ENCODE measurements around the gene SLC27A4. TPM values are rescaled to one million over a fixed set of nuclear protein-coding genes. Genes with fewer than 3 reads are reported as not detected.

The SLC27A4 gene
- total and polyA plus RNA-seq, 2 donors (not counting 1 experiment from before 2014, with no cell fraction given): 10.0 to 12.9 TPM

DNA sequence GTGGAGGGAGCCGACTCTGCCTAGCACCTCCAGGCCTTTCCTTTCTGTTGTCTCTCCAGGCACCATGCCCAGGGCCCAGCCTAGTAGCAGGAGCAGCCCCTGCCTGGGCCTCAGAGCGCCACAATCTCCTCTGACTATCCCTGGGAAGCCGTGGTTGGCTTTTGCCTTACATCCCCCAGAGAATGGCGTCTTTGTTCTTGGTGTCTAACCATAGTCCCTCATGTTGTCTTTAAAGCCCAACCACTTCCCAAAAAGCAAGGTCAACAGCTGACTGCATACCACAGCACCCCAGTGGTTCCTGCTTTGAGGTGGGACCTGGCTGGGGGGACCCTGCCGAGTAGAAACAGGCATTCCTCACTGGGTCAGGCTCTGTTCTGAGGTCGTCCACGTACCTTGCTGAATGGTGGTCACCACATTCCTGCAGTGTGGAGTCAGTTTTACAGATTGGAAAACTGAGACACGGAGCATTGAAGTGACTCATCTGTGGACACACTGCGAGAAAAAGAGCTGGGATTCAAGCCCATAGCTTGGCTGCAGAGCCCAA is 66.6 kb downstream of the SLC27A4 start:
- TF ChIP-seq, protein P1, sequence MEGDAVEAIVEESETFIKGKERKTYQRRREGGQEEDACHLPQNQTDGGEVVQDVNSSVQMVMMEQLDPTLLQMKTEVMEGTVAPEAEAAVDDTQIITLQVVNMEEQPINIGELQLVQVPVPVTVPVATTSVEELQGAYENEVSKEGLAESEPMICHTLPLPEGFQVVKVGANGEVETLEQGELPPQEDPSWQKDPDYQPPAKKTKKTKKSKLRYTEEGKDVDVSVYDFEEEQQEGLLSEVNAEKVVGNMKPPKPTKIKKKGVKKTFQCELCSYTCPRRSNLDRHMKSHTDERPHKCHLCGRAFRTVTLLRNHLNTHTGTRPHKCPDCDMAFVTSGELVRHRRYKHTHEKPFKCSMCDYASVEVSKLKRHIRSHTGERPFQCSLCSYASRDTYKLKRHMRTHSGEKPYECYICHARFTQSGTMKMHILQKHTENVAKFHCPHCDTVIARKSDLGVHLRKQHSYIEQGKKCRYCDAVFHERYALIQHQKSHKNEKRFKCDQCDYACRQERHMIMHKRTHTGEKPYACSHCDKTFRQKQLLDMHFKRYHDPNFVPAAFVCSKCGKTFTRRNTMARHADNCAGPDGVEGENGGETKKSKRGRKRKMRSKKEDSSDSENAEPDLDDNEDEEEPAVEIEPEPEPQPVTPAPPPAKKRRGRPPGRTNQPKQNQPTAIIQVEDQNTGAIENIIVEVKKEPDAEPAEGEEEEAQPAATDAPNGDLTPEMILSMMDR (IDR thresholded peaks at IDR 0.05): no peak
- no peak for TF ChIP-seq EZH2 (IDR thresholded peaks at IDR 0.05; ENCODE audit: borderline replicate concordance, insufficient read depth, low read depth, low read length, poor library complexity, severe bottlenecking)
- no peak overlapping the region for H3K4me2 ChIP-seq (replicated peaks; ENCODE audit: low read depth, low read length, poor library complexity, severe bottlenecking)
- WGBS (ENCODE audit: insufficient coverage): 76% methylated on average over 9 of the region's 9 CpGs
- DNase-seq (no peak), ATAC-seq (ENCODE audit: low read depth) (no peak)
- H4K20me1 ChIP-seq (ENCODE audit: control insufficient read depth, insufficient read depth, low read length, poor library complexity, severe bottlenecking): no peaks in the 10 kb centered on the region
- H3K4me1 ChIP-seq (ENCODE audit: control insufficient read depth in 2 of 2, insufficient read depth in 2 of 2, low read length in 2 of 2): no peaks in the 10 kb centered on the region
- Mint-ChIP-seq H3K4me1 (no peaks in the 10 kb centered on the region), H3K9me3 (ENCODE audit: insufficient read depth) (no peaks in the 10 kb centered on the region), H3K4me3 (no peak overlapping the region), H3K27ac (no peak overlapping the region), H3K27me3 (peaks cover 32% of the 10 kb centered on the region)
- ChIA-PET POLR2A (no interaction called here), CTCF (no interaction called here)
- H3K27me3 ChIP-seq (replicated peaks in 1 of 4; ENCODE audit: control extremely low read depth in 1 of 4, control insufficient read depth in 3 of 4, insufficient read depth in 4 of 4, low read length in 3 of 4): peaks cover 0 to 30% (median 3%) of the 10 kb centered on the region in 4 experiments
- H3K79me2 ChIP-seq (ENCODE audit: control insufficient read depth, insufficient read depth, low read length): no peaks in the 10 kb centered on the region
- intact Hi-C loops (cut with micrococcal nuclease): no loop called here
- no peak overlapping the region for H3K9ac ChIP-seq (ENCODE audit: low read length)
- no peaks in the 10 kb centered on the region for H3K9me3 ChIP-seq (ENCODE audit: control extremely low read depth in 1 of 3, control insufficient read depth in 2 of 3, insufficient read depth in 1 of 3, low read length in 2 of 3)
- H3K4me3 ChIP-seq (ENCODE audit: control extremely low read depth in 1 of 5, extremely low read depth in 1 of 5, insufficient read depth in 1 of 5, low read depth in 2 of 5, low read length in 4 of 5): no peak overlapping the region
- H3K27ac ChIP-seq (ENCODE audit: low read length in 2 of 2): no peak overlapping the region
- H2AFZ ChIP-seq (ENCODE audit: insufficient read depth, low read depth, low read length, poor library complexity, severe bottlenecking): no peak overlapping the region
- no peaks in the 10 kb centered on the region for H3K36me3 ChIP-seq (replicated peaks in 1 of 2; ENCODE audit: control extremely low read depth in 1 of 2, control insufficient read depth in 1 of 2, extremely low read depth in 1 of 2, insufficient read depth in 2 of 2, low read length in 1 of 2)

DNA sequence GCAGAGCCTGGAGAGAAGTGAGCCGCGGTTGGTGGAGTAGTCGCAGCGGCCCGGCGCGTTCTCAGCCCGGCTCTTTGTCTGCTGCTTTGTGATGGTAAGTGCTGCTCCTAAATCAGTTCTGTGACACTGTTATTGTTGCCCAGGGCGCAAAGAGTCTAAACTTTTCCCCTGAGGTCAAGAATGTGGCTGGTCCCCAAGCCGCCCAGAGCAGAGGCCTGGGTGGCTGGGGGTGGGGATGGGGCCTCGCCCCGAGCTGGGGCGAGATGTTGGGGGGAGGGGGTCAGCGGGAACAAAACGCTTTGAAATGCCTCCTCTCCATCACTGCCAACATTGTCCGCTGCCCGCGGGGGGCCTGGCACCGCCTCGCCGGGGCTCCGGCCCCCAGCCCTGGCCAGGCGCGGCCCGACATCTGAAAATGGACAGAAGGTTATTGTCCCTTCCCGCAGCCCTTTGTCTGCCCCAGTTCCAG is 68.7 kb downstream of the SLC27A4 start:
- POLR2A ChIA-PET: no interaction called here
- WGBS (ENCODE audit: insufficient coverage): 39% methylated on average over 22 of the region's 26 CpGs
- Mint-ChIP-seq H3K9me3 (ENCODE audit: insufficient read depth) (no peaks in the 10 kb centered on the region), H3K27ac (no peak overlapping the region), H3K4me3 (no peak overlapping the region), H3K4me1 (no peaks in the 10 kb centered on the region), H3K27me3 (peaks cover 30% of the 10 kb centered on the region)
- ATAC-seq (ENCODE audit: low read depth) (no peak), DNase-seq (no peak)
- TF ChIP-seq, protein P1 (IDR thresholded peaks at IDR 0.05): no peak
- no peak for TF ChIP-seq EZH2 (IDR thresholded peaks at IDR 0.05; ENCODE audit: borderline replicate concordance, insufficient read depth, low read depth, low read length, poor library complexity, severe bottlenecking)
- H3K4me3 ChIP-seq (ENCODE audit: control extremely low read depth in 1 of 5, extremely low read depth in 1 of 5, insufficient read depth in 1 of 5, low read depth in 2 of 5, low read length in 4 of 5): no peak overlapping the region
- no peaks in the 10 kb centered on the region for H3K4me1 ChIP-seq (ENCODE audit: control insufficient read depth in 2 of 2, insufficient read depth in 2 of 2, low read length in 2 of 2)
- no peak overlapping the region for H3K4me2 ChIP-seq (replicated peaks; ENCODE audit: low read depth, low read length, poor library complexity, severe bottlenecking)
- H3K9me3 ChIP-seq (ENCODE audit: control extremely low read depth in 1 of 3, control insufficient read depth in 2 of 3, insufficient read depth in 1 of 3, low read length in 2 of 3): peaks cover 0 to 4% (median 0%) of the 10 kb centered on the region in 3 donors
- H3K9ac ChIP-seq (ENCODE audit: low read length): no peak overlapping the region
- no peaks in the 10 kb centered on the region for H3K79me2 ChIP-seq (ENCODE audit: control insufficient read depth, insufficient read depth, low read length)
- H3K36me3 ChIP-seq (replicated peaks in 1 of 2; ENCODE audit: control extremely low read depth in 1 of 2, control insufficient read depth in 1 of 2, extremely low read depth in 1 of 2, insufficient read depth in 2 of 2, low read length in 1 of 2): no peaks in the 10 kb centered on the region
- no peak overlapping the region for H2AFZ ChIP-seq (ENCODE audit: insufficient read depth, low read depth, low read length, poor library complexity, severe bottlenecking)
- intact Hi-C loops (cut with micrococcal nuclease): no loop called here
- H3K27ac ChIP-seq (ENCODE audit: low read length in 2 of 2): no peak overlapping the region
- peaks cover 0 to 41% (median 5%) of the 10 kb centered on the region in 4 experiments for H3K27me3 ChIP-seq (replicated peaks in 1 of 4; ENCODE audit: control extremely low read depth in 1 of 4, control insufficient read depth in 3 of 4, insufficient read depth in 4 of 4, low read length in 3 of 4)
- no peaks in the 10 kb centered on the region for H4K20me1 ChIP-seq (ENCODE audit: control insufficient read depth, insufficient read depth, low read length, poor library complexity, severe bottlenecking)
- CTCF ChIA-PET: no interaction called here
